ENCODE measurements around the gene ACTL6A. TPM values are rescaled to one million over a fixed set of nuclear protein-coding genes. Genes with fewer than 3 reads are reported as not detected.

ACTL6A gene
- total RNA-seq, 2 donors from 2014 or later: 37.2 to 49.7 TPM

GRCh38 chr3:179615458-179616173 is 52.9 kb downstream of the ACTL6A start:
- H3K4me3 ChIP-seq: no peak overlapping the region
- no peak for DNase-seq

GRCh38 chr3:179622023-179622422 is 59.3 kb downstream of the ACTL6A start:
- H3K9ac ChIP-seq (ENCODE audit: low read depth in 2 of 2, low read length in 2 of 2): no peak overlapping the region
- intact Hi-C loops (cut with DNase I): no loop called here
- H3K9me3 ChIP-seq: no peaks in the 10 kb centered on the region
- H3K27me3 ChIP-seq: no peaks in the 10 kb centered on the region
- DNase-seq: no peak
- H3K27ac ChIP-seq: no peak overlapping the region
- H3K4me3 ChIP-seq: no peak overlapping the region
- H3K36me3 ChIP-seq: peaks cover 12% of the 10 kb centered on the region
- no peak for TF ChIP-seq CTCF (IDR thresholded peaks at IDR 0.05)
- H3K4me1 ChIP-seq: no peaks in the 10 kb centered on the region

More at GRCh38 chr3:179615458-179616173, 52.9 kb downstream of the ACTL6A start:
- no peak overlapping the region for H3K9ac ChIP-seq (ENCODE audit: low read depth in 2 of 2, low read length in 2 of 2)
- H3K27me3 ChIP-seq: no peaks in the 10 kb centered on the region
- H3K36me3 ChIP-seq: no peaks in the 10 kb centered on the region
- no peaks in the 10 kb centered on the region for H3K9me3 ChIP-seq
- TF ChIP-seq CTCF (IDR thresholded peaks at IDR 0.05): no peak
- intact Hi-C loops (cut with DNase I): no loop called here
- H3K27ac ChIP-seq: no peak overlapping the region
- H3K4me1 ChIP-seq: no peaks in the 10 kb centered on the region

- Histone ChIP-seq H3K27ac (no peak overlapping the region), H3K9me3 (no peaks in the 10 kb centered on the region), H3K27me3 (no peaks in the 10 kb centered on the region), H3K4me1 (no peaks in the 10 kb centered on the region), H3K9ac (ENCODE audit: low read depth in 2 of 2, low read length in 2 of 2) (no peak overlapping the region), H3K36me3 (peaks cover 12% of the 10 kb centered on the region), H3K4me3 (no peak overlapping the region)
- no peak for TF ChIP-seq CTCF (IDR thresholded peaks at IDR 0.05)
- DNase-seq: no peak
- intact Hi-C loops (cut with DNase I): no loop called here
Measured at GRCh38 chr3:179624451-179624850, 61.7 kb downstream of the ACTL6A start.

- Histone ChIP-seq H3K4me3 (no peak overlapping the region), H3K4me1 (no peaks in the 10 kb centered on the region), H3K36me3 (no peaks in the 10 kb centered on the region), H3K27me3 (no peaks in the 10 kb centered on the region), H3K9me3 (no peaks in the 10 kb centered on the region), H3K27ac (no peak overlapping the region), H3K9ac (ENCODE audit: low read depth in 2 of 2, low read length in 2 of 2) (no peak overlapping the region)
- intact Hi-C loops (cut with DNase I): no loop called here
- DNase-seq: no peak
- no peak for TF ChIP-seq CTCF (IDR thresholded peaks at IDR 0.05)
Measured at GRCh38 chr3:179630753-179631451, 68.2 kb downstream of the ACTL6A start.

Other genes with a start within 250 kb of the ACTL6A start
- gene ZNF639, start 239.9 kb upstream of the ACTL6A start, total RNA-seq: 10 to 100 TPM; 18.6 to 29.4 TPM
- gene MFN1, start 215.2 kb upstream of the ACTL6A start, total RNA-seq: 10 to 100 TPM; 50.5 to 53.3 TPM
- gene GNB4, start 111.5 kb upstream of the ACTL6A start, total RNA-seq: 10 to 100 TPM in 1 of 2 donors, 1 to 10 TPM in 1; 3.1 to 10.4 TPM
- 10 to 100 TPM; 37.3 to 46.4 TPM for gene MRPL47, start 41.7 kb downstream of the ACTL6A start, total RNA-seq
- 100 to 1,000 TPM; 154 to 159 TPM for gene NDUFB5, start 41.9 kb downstream of the ACTL6A start, total RNA-seq
- gene USP13, start 90.1 kb downstream of the ACTL6A start, total RNA-seq: 1 to 10 TPM; 4.3 to 6.6 TPM

All from colonic mucosa (tissue), 4 donors.